BJ (cell line): ENCODE results near the gene ALKBH4. TPM values are rescaled to one million over a fixed set of nuclear protein-coding genes. Genes with fewer than 3 reads are reported as not detected.
"Not testable (repeated sequence)": the region's sequence is repeated elsewhere in the genome, so short reads cannot be mapped to it uniquely, and the experiment has no call there.

Experiments
- CTCF ChIA-PET: fragments of 350-600 bp; formaldehyde crosslinking; extraction: SDS; loops from one replicate; lab custom pipeline; 2021; ENCODE audit warnings: antibody characterized with exemption, inconsistent platforms; lab: Yijun Ruan, JAX
- POLR2A ChIA-PET: fragments of 300-600 bp; sonication (Branson Sonifier 250); formaldehyde crosslinking; extraction: SDS; loops from one replicate; lab custom pipeline; 2021; ENCODE audit warnings: antibody characterized with exemption; lab: Charles Lee
- DNase-seq: peaks from one replicate; pipeline ENCODE4 v3.0.0-alpha.2; 2011; ENCODE audit warnings: low read depth
- H3K27me3 ChIP-seq: 2 replicates; pipeline ENCODE4 v1.6.0; 2011; ENCODE audit warnings: low read length; ENCODE audit not compliant: control insufficient read depth, insufficient read depth
- H3K36me3 ChIP-seq: 2 replicates; pipeline ENCODE4 v1.5.1; 2011; ENCODE audit warnings: low read length; ENCODE audit not compliant: control insufficient read depth, insufficient read depth
- H3K4me3 ChIP-seq: 2 replicates; pipeline ENCODE4 v1.5.1; 2011; ENCODE audit warnings: low read depth, mild to moderate bottlenecking, control low read depth, low read length
- CTCF ChIP-seq: IDR thresholded peaks from 2 replicates; pipeline ENCODE4 v1.5.1; 2011; ENCODE audit warnings: low read depth, mild to moderate bottlenecking, control low read depth, inconsistent platforms, low read length, moderate library complexity; ENCODE audit not compliant: insufficient read depth
- polyA minus RNA-seq: library from RNA; depleted of rRNA, polyadenylated mRNA; stranded (reverse); fragments of >200 nt; gene quantifications from 2 replicates; pipeline ENCODE4 v1.2.3, GENCODE V29; 2011; rRNA and poly(A)+ RNA removed
- polyA plus RNA-seq: library from polyadenylated mRNA; depleted of rRNA; stranded (reverse); fragments of >200 nt; gene quantifications from 2 replicates; pipeline ENCODE4 v1.2.3, GENCODE V29; 2011; rRNA removed

Gene ALKBH4
- 4.5 and 5.9 TPM in 2 replicates for polyA plus RNA-seq
- polyA minus RNA-seq, result 1.2 and 1.5 TPM in 2 replicates

GRCh38 chr7:102464577-102465280 is at the start of gene ALKBH4, which contains the start of gene LRWD1:
ALKBH4 (minus strand) TSS chr7:102464863; CDS start chr7:102464836, 27 bp downstream.
LRWD1 (plus strand) TSS chr7:102464984; CDS start chr7:102465081, 97 bp downstream.
- DNase-seq, result peak; percentile 40
- H3K4me3 ChIP-seq, result peak within 1 kb of the TSS; percentile 96
- H3K27me3 ChIP-seq, result no peaks in the 10 kb centered on the region
- CTCF ChIA-PET, result no interaction called here
- H3K36me3 ChIP-seq, result peaks cover 6% of the 10 kb centered on the region
- TF ChIP-seq CTCF, result no peak
- POLR2A ChIA-PET, result no interaction called here

GRCh38 chr7:102512642-102513221 is 48.1 kb upstream of the ALKBH4 start:
- peak; percentile 59 for DNase-seq
- peak overlapping the region; percentile 48 for H3K4me3 ChIP-seq
- CTCF ChIA-PET, H3K36me3 ChIP-seq, POLR2A ChIA-PET, H3K27me3 ChIP-seq: not testable (repeated sequence)

- CTCF ChIA-PET, result not testable (repeated sequence)
- H3K4me3 ChIP-seq, result peak overlapping the region; percentile 48; the same call in 1 of the 2 replicates
Measured at GRCh38 chr7:102511860-102512522, 47.3 kb upstream of the ALKBH4 start.

GRCh38 chr7:102510575-102510974 is 45.9 kb upstream of the ALKBH4 start:
- H3K4me3 ChIP-seq, POLR2A ChIA-PET, DNase-seq, H3K27me3 ChIP-seq, CTCF ChIA-PET, H3K36me3 ChIP-seq: not testable (repeated sequence)

More at GRCh38 chr7:102511860-102512522, 47.3 kb upstream of the ALKBH4 start:
- H3K27me3 ChIP-seq, DNase-seq, POLR2A ChIA-PET, H3K36me3 ChIP-seq: not testable (repeated sequence)

GRCh38 chr7:102507410-102508088 is 42.9 kb upstream of the ALKBH4 start:
- not testable (repeated sequence) for DNase-seq, H3K27me3 ChIP-seq

GRCh38 chr7:102505298-102506185 is 40.9 kb upstream of the ALKBH4 start:
- DNase-seq, H3K4me3 ChIP-seq, H3K27me3 ChIP-seq, CTCF ChIA-PET, H3K36me3 ChIP-seq, POLR2A ChIA-PET: not testable (repeated sequence)

More at GRCh38 chr7:102507410-102508088, 42.9 kb upstream of the ALKBH4 start:
- H3K36me3 ChIP-seq, POLR2A ChIA-PET, CTCF ChIA-PET, H3K4me3 ChIP-seq: not testable (repeated sequence)

GRCh38 chr7:102503141-102503540 is 38.5 kb upstream of the ALKBH4 start:
- CTCF ChIA-PET, H3K4me3 ChIP-seq, DNase-seq, H3K27me3 ChIP-seq, H3K36me3 ChIP-seq, POLR2A ChIA-PET: not testable (repeated sequence)

- H3K4me3 ChIP-seq, POLR2A ChIA-PET, H3K36me3 ChIP-seq, CTCF ChIA-PET, H3K27me3 ChIP-seq, DNase-seq: not testable (repeated sequence)
Measured at GRCh38 chr7:102498321-102498720, 33.7 kb upstream of the ALKBH4 start.

- H3K4me3 ChIP-seq, H3K36me3 ChIP-seq, DNase-seq, H3K27me3 ChIP-seq, CTCF ChIA-PET, POLR2A ChIA-PET: not testable (repeated sequence)
Measured at GRCh38 chr7:102497308-102497707, 32.6 kb upstream of the ALKBH4 start.

- H3K4me3 ChIP-seq, DNase-seq, POLR2A ChIA-PET, CTCF ChIA-PET, H3K36me3 ChIP-seq, H3K27me3 ChIP-seq: not testable (repeated sequence)
Measured at GRCh38 chr7:102496861-102497260, 32.2 kb upstream of the ALKBH4 start.
